H9 (cell line): ENCODE measurements around the gene IL15. TPM values are rescaled to one million over a fixed set of nuclear protein-coding genes. Genes with fewer than 3 reads are reported as not detected.

Experiments used
- DNase-seq: peaks from one replicate; pipeline ENCODE4 v3.0.0-alpha.2; 2017
- H2AFZ ChIP-seq: one replicate; pipeline ENCODE4 v1.6.1; 2013; ENCODE audit warnings: mild to moderate bottlenecking, low read length, control low read depth, moderate library complexity
- H2AK5ac ChIP-seq: 2 replicates; pipeline ENCODE4 v1.6.1; 2013; ENCODE audit warnings: low read length, control low read depth, mixed read lengths; ENCODE audit not compliant: insufficient read length
- H2BK120ac ChIP-seq: one replicate; pipeline ENCODE4 v1.6.1; 2013; ENCODE audit warnings: low read depth, mild to moderate bottlenecking, low read length, control low read depth, inconsistent platforms; ENCODE audit not compliant: poor library complexity, severe bottlenecking
- H2BK12ac ChIP-seq: 2 replicates; pipeline ENCODE4 v1.6.1; 2013; ENCODE audit warnings: low read length, control low read depth, mixed read lengths, low read depth; ENCODE audit not compliant: insufficient read length
- H2BK15ac ChIP-seq: 2 replicates; pipeline ENCODE4 v1.6.1; 2013; ENCODE audit warnings: low read depth, low read length, control low read depth
- H2BK20ac ChIP-seq: one replicate; pipeline ENCODE4 v1.6.1; 2013; ENCODE audit warnings: low read depth, mild to moderate bottlenecking, low read length, control low read depth, inconsistent platforms; ENCODE audit not compliant: poor library complexity, severe bottlenecking
- H2BK5ac ChIP-seq: 2 replicates; pipeline ENCODE4 v1.6.1; 2013; ENCODE audit warnings: low read length, control low read depth, mixed read lengths; ENCODE audit not compliant: insufficient read length
- H3K14ac ChIP-seq: 2 replicates; pipeline ENCODE4 v1.6.1; 2013; ENCODE audit warnings: low read length, control low read depth; ENCODE audit not compliant: insufficient read depth
- H3K18ac ChIP-seq: 2 replicates; pipeline ENCODE4 v1.6.1; 2013; ENCODE audit warnings: low read depth, mild to moderate bottlenecking, mixed read lengths, low read length, control low read depth; ENCODE audit not compliant: insufficient read length
- H3K23ac ChIP-seq: 2 replicates; pipeline ENCODE4 v1.6.1; 2013; ENCODE audit warnings: low read length, control low read depth, mixed read lengths, low read depth; ENCODE audit not compliant: insufficient read length
- H3K23me2 ChIP-seq: 2 replicates; pipeline ENCODE4 v1.6.1; 2013; ENCODE audit warnings: low read depth, mild to moderate bottlenecking, mixed read lengths, low read length, control low read depth; ENCODE audit not compliant: insufficient read length, poor library complexity, severe bottlenecking
- H3K27ac ChIP-seq: 2 replicates; pipeline ENCODE4 v1.5.1; 2013; ENCODE audit warnings: low read length, control low read depth, mixed read lengths, low read depth; ENCODE audit not compliant: insufficient read length
- H3K27me3 ChIP-seq: 2 replicates; pipeline ENCODE4 v1.6.1; 2013; ENCODE audit warnings: low read length, control low read depth, inconsistent platforms; ENCODE audit not compliant: insufficient read depth
- H3K4ac ChIP-seq: 2 replicates; pipeline ENCODE4 v1.6.1; 2013; ENCODE audit warnings: low read depth, mild to moderate bottlenecking, control low read depth, inconsistent platforms, low read length, moderate library complexity
- H3K4me1 ChIP-seq: 2 replicates; pipeline ENCODE4 v1.6.1; 2013; ENCODE audit warnings: low read length, control low read depth, inconsistent platforms; ENCODE audit not compliant: insufficient read depth
- H3K4me2 ChIP-seq: 2 replicates; pipeline ENCODE4 v1.6.1; 2013; ENCODE audit warnings: low read length, control low read depth, mixed read lengths; ENCODE audit not compliant: insufficient read length, insufficient read depth
- H3K56ac ChIP-seq: 2 replicates; pipeline ENCODE4 v1.6.1; 2013; ENCODE audit warnings: low read depth, mild to moderate bottlenecking, mixed read lengths, low read length, control low read depth; ENCODE audit not compliant: insufficient read length
- H3K79me1 ChIP-seq: 2 replicates; pipeline ENCODE4 v1.6.1; 2013; ENCODE audit warnings: low read depth, mild to moderate bottlenecking, moderate library complexity, low read length, control low read depth, inconsistent platforms; ENCODE audit not compliant: insufficient read depth, poor library complexity, severe bottlenecking
- H3K79me2 ChIP-seq: 2 replicates; pipeline ENCODE4 v1.6.1; 2013; ENCODE audit warnings: low read length, control low read depth, inconsistent platforms; ENCODE audit not compliant: insufficient read depth
- H3K9ac ChIP-seq: 2 replicates; pipeline ENCODE4 v1.6.1; 2013; ENCODE audit warnings: low read length, control low read depth, mixed read lengths; ENCODE audit not compliant: insufficient read length; ENCODE audit errors: extremely low read depth
- H3K9me3 ChIP-seq: one replicate; pipeline ENCODE4 v1.6.1; 2013; ENCODE audit warnings: low read depth, low read length, inconsistent platforms; ENCODE audit not compliant: control insufficient read depth
- H3T11ph ChIP-seq: one replicate; pipeline ENCODE4 v1.6.1; 2013; ENCODE audit warnings: mild to moderate bottlenecking, low read length, control low read depth, inconsistent platforms
- H4K20me1 ChIP-seq: one replicate; pipeline ENCODE4 v1.6.1; 2013; ENCODE audit not compliant: control insufficient read depth, insufficient read length, insufficient read depth
- H4K5ac ChIP-seq: 2 replicates; pipeline ENCODE4 v1.6.1; 2013; ENCODE audit warnings: low read depth, mild to moderate bottlenecking, mixed read lengths, low read length, control low read depth; ENCODE audit not compliant: insufficient read length
- H4K8ac ChIP-seq: replicated peaks from 2 replicates; pipeline ENCODE4 v1.6.1; 2013; ENCODE audit warnings: low read length, control low read depth, mixed read lengths, low read depth; ENCODE audit not compliant: insufficient read length
- H4K91ac ChIP-seq: 2 replicates; pipeline ENCODE4 v1.6.1; 2013; ENCODE audit warnings: low read depth, mild to moderate bottlenecking, moderate library complexity, mixed read lengths, low read length, control low read depth; ENCODE audit not compliant: insufficient read length
- H3K27ac Mint-ChIP-seq, 3 experiments: 2 replicates in 2 of 3; 3 replicates in 1 of 3; pipeline ENCODE4 v1.8.0; 2020 to 2021; ENCODE audit warnings: mixed read lengths in 3 of 3, mild to moderate bottlenecking in 1 of 3, moderate library complexity in 1 of 3
- H3K27me3 Mint-ChIP-seq: 2 replicates; pipeline ENCODE4 v1.8.0; 2021; ENCODE audit warnings: low read depth, mild to moderate bottlenecking, moderate library complexity, mixed read lengths
- H3K36me3 Mint-ChIP-seq, 3 experiments: 2 replicates in 2 of 3; 3 replicates in 1 of 3; pipeline ENCODE4 v1.8.0; 2020 to 2021; ENCODE audit warnings: low read depth in 3 of 3, mixed read lengths in 3 of 3; ENCODE audit not compliant: insufficient read depth in 1 of 3
- H3K4me1 Mint-ChIP-seq, 2 experiments: 2 replicates each; pipeline ENCODE4 v1.8.0; 2020; ENCODE audit warnings: mixed read lengths in 2 of 2
- H3K4me3 Mint-ChIP-seq, 2 experiments: 2 replicates in 1 of 2; 3 replicates in 1 of 2; pipeline ENCODE4 v1.8.0; 2020 to 2021; ENCODE audit warnings: mild to moderate bottlenecking in 2 of 2, mixed read lengths in 2 of 2, moderate library complexity in 1 of 2
- H3K9me3 Mint-ChIP-seq, 2 experiments: 2 replicates in 1 of 2; 3 replicates in 1 of 2; pipeline ENCODE4 v1.8.0; 2020; ENCODE audit warnings: mild to moderate bottlenecking in 2 of 2, mixed read lengths in 2 of 2, moderate library complexity in 1 of 2
- CTCF ChIP-seq: fragments of 200-600 bp; sonication (generic); conservative IDR thresholded peaks from 3 replicates; pipeline ENCODE4 v1.8.0; 2021; ENCODE audit warnings: antibody characterized with exemption, mild to moderate bottlenecking
- WGBS: extraction: QIAGEN DNeasy Blood & Tissue Kit; methylation state at CpG from one replicate; pipeline ENCODE4 v1.1.7; 2013; ENCODE audit warnings: missing lambda C conversion rate, low lambda C conversion rate, mixed read lengths; ENCODE audit not compliant: insufficient read length; ENCODE audit errors: extremely low coverage; 5-methylcytosine and 5-hydroxymethylcytosine counted together
- total RNA-seq: library from RNA; stranded (reverse); gene quantifications from 2 replicates; pipeline ENCODE4 v1.2.1, GENCODE V29; 2021

The IL15 gene
- total RNA-seq, 1 experiment from 2014 or later = 0.61 TPM

GRCh38 chr4:141625023-141625422 lies 11.4 kb upstream of the IL15 start:
- Histone ChIP-seq H3K9ac (no peak overlapping the region), H2AK5ac (no peak overlapping the region), H3K27me3 (no peaks in the 10 kb centered on the region), H3T11ph (no peak overlapping the region), H4K20me1 (no peaks in the 10 kb centered on the region), H4K5ac (peak overlapping the region; percentile 44), H2BK5ac (peak overlapping the region; percentile 9), H3K18ac (no peak overlapping the region), H2BK120ac (no peak overlapping the region), H3K9me3 (no peaks in the 10 kb centered on the region), H3K4me2 (no peak overlapping the region), H3K27ac (peak overlapping the region; percentile 8), H3K4ac (no peak overlapping the region), H3K56ac (no peak overlapping the region), H3K4me1 (peaks cover 5% of the 10 kb centered on the region; the same call in 1 of the 2 replicates), H2BK20ac (no peak overlapping the region), H4K91ac (no peak overlapping the region), H2BK15ac (no peak overlapping the region), H4K8ac (no peak overlapping the region), H3K14ac (no peak overlapping the region), H2AFZ (no peak overlapping the region), H3K79me1 (no peaks in the 10 kb centered on the region), H3K23me2 (no peaks in the 10 kb centered on the region), H3K23ac (no peak overlapping the region), H2BK12ac (no peak overlapping the region), H3K79me2 (no peaks in the 10 kb centered on the region)
- TF ChIP-seq CTCF = no peak
- H3K27ac Mint-ChIP-seq = no peak overlapping the region
- peaks cover 24 to 33% of the 10 kb centered on the region in 2 experiments for H3K4me1 Mint-ChIP-seq
- H3K27me3 Mint-ChIP-seq = no peaks in the 10 kb centered on the region
- no peaks in the 10 kb centered on the region for H3K36me3 Mint-ChIP-seq
- H3K4me3 Mint-ChIP-seq = no peak overlapping the region; a peak in 1 of 5 replicates
- no CpG with 5 or more reads among the region's 2 CpGs for WGBS
- no peak for DNase-seq
- H3K9me3 Mint-ChIP-seq = 0 out of 5 replicates have a peak, but pooled peaks cover 0 to 3% of the 10 kb centered on the region in 2 experiments
